Tibial nerve (tissue), 4 donors: ENCODE measurements around the gene ANKRD37.

Source experiments
- EP300 ChIP-seq, 2 donors: sonication (generic); formaldehyde crosslinking; IDR thresholded peaks; one replicate each; pipeline ENCODE4 v1.6.1; 2017; ENCODE audit warnings: antibody characterized with exemption in 2 of 2, mild to moderate bottlenecking in 1 of 2
- TF ChIP-seq, protein P1 (sequence below), 5 experiments: fragments of 200-600 bp in 3 of 5; fragments of 450-650 bp in 2 of 5; sonication (generic) in 3 of 5; IDR thresholded peaks; one replicate each; pipeline ENCODE4 v1.5.1; 2016 to 2019; ENCODE audit warnings: antibody characterized with exemption in 5 of 5, mild to moderate bottlenecking in 3 of 5, moderate library complexity in 2 of 5

DNA sequence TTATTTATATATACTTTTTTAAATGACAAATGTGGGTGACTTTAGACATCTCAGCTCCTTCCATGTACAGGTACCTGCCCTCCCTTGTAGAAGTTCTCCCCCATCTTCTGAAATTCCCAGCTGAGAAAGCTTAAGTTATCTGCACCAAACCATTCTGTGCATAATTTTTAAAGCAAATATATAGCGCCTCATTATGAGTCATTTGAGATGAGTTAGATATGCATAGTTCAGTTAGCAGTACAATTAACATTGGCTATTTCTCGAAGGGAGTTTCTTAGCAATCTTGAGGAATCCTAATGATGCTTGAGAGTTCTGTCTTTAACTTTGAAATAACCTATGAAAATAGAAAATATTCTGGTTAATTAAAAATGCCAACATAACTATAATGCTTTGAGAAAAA is 48.6 kb downstream of the ANKRD37 start:
- TF ChIP-seq, protein P1, sequence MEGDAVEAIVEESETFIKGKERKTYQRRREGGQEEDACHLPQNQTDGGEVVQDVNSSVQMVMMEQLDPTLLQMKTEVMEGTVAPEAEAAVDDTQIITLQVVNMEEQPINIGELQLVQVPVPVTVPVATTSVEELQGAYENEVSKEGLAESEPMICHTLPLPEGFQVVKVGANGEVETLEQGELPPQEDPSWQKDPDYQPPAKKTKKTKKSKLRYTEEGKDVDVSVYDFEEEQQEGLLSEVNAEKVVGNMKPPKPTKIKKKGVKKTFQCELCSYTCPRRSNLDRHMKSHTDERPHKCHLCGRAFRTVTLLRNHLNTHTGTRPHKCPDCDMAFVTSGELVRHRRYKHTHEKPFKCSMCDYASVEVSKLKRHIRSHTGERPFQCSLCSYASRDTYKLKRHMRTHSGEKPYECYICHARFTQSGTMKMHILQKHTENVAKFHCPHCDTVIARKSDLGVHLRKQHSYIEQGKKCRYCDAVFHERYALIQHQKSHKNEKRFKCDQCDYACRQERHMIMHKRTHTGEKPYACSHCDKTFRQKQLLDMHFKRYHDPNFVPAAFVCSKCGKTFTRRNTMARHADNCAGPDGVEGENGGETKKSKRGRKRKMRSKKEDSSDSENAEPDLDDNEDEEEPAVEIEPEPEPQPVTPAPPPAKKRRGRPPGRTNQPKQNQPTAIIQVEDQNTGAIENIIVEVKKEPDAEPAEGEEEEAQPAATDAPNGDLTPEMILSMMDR (IDR thresholded peaks at IDR 0.05), result no peak
- no peak for TF ChIP-seq EP300 (IDR thresholded peaks at IDR 0.05)
